Heart right ventricle (tissue), 16 donors: ENCODE measurements around the gene RPS6KA5. TPM values are rescaled to one million over a fixed set of nuclear protein-coding genes. Genes with fewer than 3 reads are reported as not detected.
"Not testable (repeated sequence)": the region's sequence is repeated elsewhere in the genome, so short reads cannot be mapped to it uniquely, and the experiment has no call there.

Experiments
- ATAC-seq, 8 donors: fragments of 200-7000 bp; cut with Tn5 transposase; one replicate each; pipeline ENCODE4 v1.9.1; 2020; ENCODE audit warnings: mild to moderate bottlenecking in 8 of 8, moderate library complexity in 8 of 8, moderate number of reproducible peaks in 1 of 8
- DNase-seq, 2 donors: peaks; one replicate each; pipeline ENCODE4 v3.0.0-alpha.2; 2020
- H3K27ac ChIP-seq, 10 donors: fragments of 200-600 bp; sonication (generic) in 2 of 10; one replicate each; pipeline versions ENCODE4 v1.5.0 to v1.8.0; 2020 to 2022; ENCODE audit warnings: mild to moderate bottlenecking in 3 of 10
- H3K27me3 ChIP-seq, 7 donors: fragments of 200-600 bp; one replicate each; pipeline ENCODE4 v1.8.0; 2021 to 2022; ENCODE audit warnings: mild to moderate bottlenecking in 2 of 7
- H3K36me3 ChIP-seq, 9 donors: fragments of 200-600 bp; sonication (generic) in 1 of 9; one replicate each; pipeline versions ENCODE4 v1.5.0 to v1.8.0; 2020 to 2022; ENCODE audit warnings: mild to moderate bottlenecking in 2 of 9
- H3K4me1 ChIP-seq, 9 donors: fragments of 200-600 bp; sonication (generic) in 1 of 9; one replicate each; pipeline versions ENCODE4 v1.5.0 to v1.8.0; 2020 to 2022; ENCODE audit warnings: mild to moderate bottlenecking in 4 of 9
- H3K4me3 ChIP-seq, 10 donors: fragments of 200-600 bp; sonication (generic) in 2 of 10; one replicate each; pipeline versions ENCODE4 v1.5.0 to v1.8.0; 2020 to 2022; ENCODE audit warnings: mild to moderate bottlenecking in 7 of 10, moderate library complexity in 2 of 10
- H3K9me3 ChIP-seq, 11 donors: fragments of 200-600 bp in 10 of 11; sonication (generic) in 2 of 11; one replicate each; pipeline versions ENCODE4 v1.5.0 to v1.8.0; 2013 to 2022; ENCODE audit warnings: mild to moderate bottlenecking in 2 of 11, control low read depth in 1 of 11, moderate library complexity in 1 of 11
- WGBS, 2 donors: extraction: QIAGEN DNeasy Blood & Tissue Kit; methylation state at CpG; one replicate each; pipeline ENCODE4 v1.1.7; 2013; ENCODE audit warnings: inconsistent platforms in 1 of 2; 5-methylcytosine and 5-hydroxymethylcytosine counted together
- intact Hi-C, 10 donors: fragments of 100-400 bp; cut with DNase I; formaldehyde crosslinking; loops; one replicate each; pipeline versions ENCODE4 v1.11.1 to v1.14.2; 2022
- polyA plus RNA-seq, 2 donors: library from polyadenylated mRNA; stranded (reverse); fragments of 200-250 nt; gene quantifications; one replicate each; pipeline ENCODE4 v1.2.3, GENCODE V29; 2013
- total RNA-seq, 10 donors: library from RNA; stranded (reverse); fragmentation: NEBNext Ultra II Directional in 3 of 10; extraction: Animal tissue kit (Norgen Biotek cat#: 25700) in 3 of 10; gene quantifications; one replicate each; pipeline versions ENCODE4 v1.2.1 to v1.2.4, GENCODE V29; 2021 to 2023
- TF ChIP-seq, protein P1 (sequence below), 9 donors: fragments of 200-600 bp; sonication (generic) in 2 of 9; IDR thresholded peaks; one replicate each; pipeline versions ENCODE4 v1.5.0 to v1.8.0; 2021 to 2022; ENCODE audit warnings: antibody characterized with exemption in 9 of 9, mild to moderate bottlenecking in 5 of 9, moderate library complexity in 1 of 9
- donor health status: Arrhythmogenic right ventricular cardiomyopathy.
- donor health status: ischemic (EF 13 %, LVEDD 7.1; RV severe dilation, severe dysfunction).
- donor health status: healthy with polysubstance abuse.
- donor health status: DM: no; HTN: yes; CAD: no.
- donor health status: DM: no; HTN: no; CAD: no.
- donor health status: ischemic (EF 25% LVEDD 6.9; RV normal size, moderate dysfunction).
- donor health status: ischemic (EF 25% LVEDD 5.7; RV mildly dilated, moderate dysfunction).
- donor health status: healthy.
- donor health status: DM: yes; HTN: yes; CAD: no.
- donor health status: Ischemic cardiomyopathy.
- donor health status: ischemic (EF 35%, LVEDD 5.7; RV mildly dilated, moderate dysfunction).
- donor health status: nonischemic (EF 11% LVEDD 7.7; RV severe dilation, severe dysfunction).
- donor health status: DM: yes; HTN: yes; CAD: no.
- donor health status: PGD.
- donor health status: ischemic (EF 29% LVEDD 5.4; RV normal size, mild dysfunction).
- donor health status: nonischemic (EF 23%, LVEDD 6.1; RV moderate dilation, normal function).

RPS6KA5 gene
- total and polyA plus RNA-seq, 12 donors, result 0.84 to 22.5 (median 9.2) TPM

GRCh38 chr14:90844321-90844720 lies 216.1 kb downstream of the RPS6KA5 start:
- DNase-seq, result no peak

DNA sequence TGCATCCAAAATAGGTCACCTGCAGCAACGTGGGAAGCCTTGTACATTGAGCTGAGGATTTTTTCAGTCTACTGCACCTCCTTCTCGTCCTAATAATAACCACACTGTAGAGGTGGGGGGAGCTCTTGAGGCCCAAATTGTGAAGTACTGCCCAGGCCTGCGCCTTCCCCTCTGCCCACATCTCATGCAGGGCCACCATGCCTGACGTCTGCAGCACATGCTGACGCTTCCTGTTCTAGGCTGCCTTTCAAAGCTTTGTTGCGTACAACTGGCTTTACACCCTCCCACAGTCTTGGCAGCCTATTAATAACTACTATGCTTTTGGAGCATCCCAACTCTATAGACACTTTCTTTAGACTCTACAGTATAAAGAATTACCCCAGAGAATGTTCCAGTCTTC lies 217.7 kb downstream of the RPS6KA5 start:
- H3K27ac ChIP-seq, result no peak overlapping the region
- peaks cover 0 to 31% (median 17%) of the 10 kb centered on the region in 9 donors for H3K4me1 ChIP-seq
- no peaks in the 10 kb centered on the region for H3K36me3 ChIP-seq
- 48 to 50% methylated on average over 6 of the region's 6 CpGs for WGBS, 2 donors
- H3K27me3 ChIP-seq, result no peaks in the 10 kb centered on the region
- TF ChIP-seq, protein P1, sequence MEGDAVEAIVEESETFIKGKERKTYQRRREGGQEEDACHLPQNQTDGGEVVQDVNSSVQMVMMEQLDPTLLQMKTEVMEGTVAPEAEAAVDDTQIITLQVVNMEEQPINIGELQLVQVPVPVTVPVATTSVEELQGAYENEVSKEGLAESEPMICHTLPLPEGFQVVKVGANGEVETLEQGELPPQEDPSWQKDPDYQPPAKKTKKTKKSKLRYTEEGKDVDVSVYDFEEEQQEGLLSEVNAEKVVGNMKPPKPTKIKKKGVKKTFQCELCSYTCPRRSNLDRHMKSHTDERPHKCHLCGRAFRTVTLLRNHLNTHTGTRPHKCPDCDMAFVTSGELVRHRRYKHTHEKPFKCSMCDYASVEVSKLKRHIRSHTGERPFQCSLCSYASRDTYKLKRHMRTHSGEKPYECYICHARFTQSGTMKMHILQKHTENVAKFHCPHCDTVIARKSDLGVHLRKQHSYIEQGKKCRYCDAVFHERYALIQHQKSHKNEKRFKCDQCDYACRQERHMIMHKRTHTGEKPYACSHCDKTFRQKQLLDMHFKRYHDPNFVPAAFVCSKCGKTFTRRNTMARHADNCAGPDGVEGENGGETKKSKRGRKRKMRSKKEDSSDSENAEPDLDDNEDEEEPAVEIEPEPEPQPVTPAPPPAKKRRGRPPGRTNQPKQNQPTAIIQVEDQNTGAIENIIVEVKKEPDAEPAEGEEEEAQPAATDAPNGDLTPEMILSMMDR (IDR thresholded peaks at IDR 0.05), result no peak
- DNase-seq, result no peak
- peak in 3 of 8 donors; percentile 19 to 32 (median 23) for ATAC-seq
- intact Hi-C loops, result no loop called here
- no peak overlapping the region for H3K4me3 ChIP-seq
- H3K9me3 ChIP-seq, result no peaks in the 10 kb centered on the region

More at GRCh38 chr14:90844321-90844720, 216.1 kb downstream of the RPS6KA5 start:
- Histone ChIP-seq H3K4me3 (no peak overlapping the region), H3K4me1 (peaks cover 0 to 17% (median 5%) of the 10 kb centered on the region in 9 donors), H3K27ac (no peak overlapping the region), H3K27me3 (no peaks in the 10 kb centered on the region), H3K9me3 (no peaks in the 10 kb centered on the region), H3K36me3 (no peaks in the 10 kb centered on the region)
- ATAC-seq, result no peak
- intact Hi-C loops, result no loop called here
- TF ChIP-seq, protein P1 (IDR thresholded peaks at IDR 0.05), result no peak
- 57 to 82% methylated on average over 3 of the region's 3 CpGs for WGBS, 2 donors

- intact Hi-C loops, H3K36me3 ChIP-seq, H3K27me3 ChIP-seq, ATAC-seq, H3K9me3 ChIP-seq, DNase-seq, H3K4me3 ChIP-seq: not testable (repeated sequence)
- peaks cover 0 to 32% (median 17%) of the 10 kb centered on the region in 9 donors for H3K4me1 ChIP-seq
- H3K27ac ChIP-seq, result peak overlapping the region in 3 of 10 donors; percentile 86 to 88 (median 86)
- 97 to 99% methylated on average over 4 of the region's 4 CpGs for WGBS, 2 donors
These were observed 219.8 kb downstream of the RPS6KA5 start for GRCh38 chr14:90840667-90841066.

DNA sequence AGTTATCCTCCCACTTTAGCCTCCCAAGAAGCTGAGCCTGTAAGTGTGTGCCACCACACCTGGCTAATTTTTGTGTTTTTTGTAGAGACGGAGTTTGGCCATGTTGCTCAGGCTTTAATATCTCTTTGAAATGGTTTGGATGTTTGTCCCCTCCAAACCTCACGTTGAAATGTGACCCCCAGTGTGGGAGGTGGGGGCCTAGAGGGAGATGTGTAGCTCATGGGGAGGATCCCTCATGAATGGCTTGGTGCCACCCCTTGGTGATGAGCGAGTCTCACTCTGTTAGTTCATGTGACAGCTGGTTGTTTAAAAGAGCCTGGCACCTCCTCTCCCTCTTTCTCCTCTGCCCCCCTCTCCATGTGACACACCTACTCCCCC lies 220.6 kb downstream of the RPS6KA5 start:
- Histone ChIP-seq H3K4me3 (peak overlapping the region in 2 of 10 donors; percentile 35 to 38), H3K9me3 (no peaks in the 10 kb centered on the region), H3K36me3 (no peaks in the 10 kb centered on the region), H3K27me3 (no peaks in the 10 kb centered on the region), H3K27ac (peak overlapping the region; percentile 71 to 88 (median 82)), H3K4me1 (peaks cover 0 to 32% (median 17%) of the 10 kb centered on the region in 9 donors)
- DNase-seq (no peak), ATAC-seq (no peak)
- TF ChIP-seq, protein P1 (IDR thresholded peaks at IDR 0.05), result no peak
- intact Hi-C loops, result no loop called here
- 89 to 92% methylated on average over 3 of the region's 3 CpGs for WGBS, 2 donors

DNA sequence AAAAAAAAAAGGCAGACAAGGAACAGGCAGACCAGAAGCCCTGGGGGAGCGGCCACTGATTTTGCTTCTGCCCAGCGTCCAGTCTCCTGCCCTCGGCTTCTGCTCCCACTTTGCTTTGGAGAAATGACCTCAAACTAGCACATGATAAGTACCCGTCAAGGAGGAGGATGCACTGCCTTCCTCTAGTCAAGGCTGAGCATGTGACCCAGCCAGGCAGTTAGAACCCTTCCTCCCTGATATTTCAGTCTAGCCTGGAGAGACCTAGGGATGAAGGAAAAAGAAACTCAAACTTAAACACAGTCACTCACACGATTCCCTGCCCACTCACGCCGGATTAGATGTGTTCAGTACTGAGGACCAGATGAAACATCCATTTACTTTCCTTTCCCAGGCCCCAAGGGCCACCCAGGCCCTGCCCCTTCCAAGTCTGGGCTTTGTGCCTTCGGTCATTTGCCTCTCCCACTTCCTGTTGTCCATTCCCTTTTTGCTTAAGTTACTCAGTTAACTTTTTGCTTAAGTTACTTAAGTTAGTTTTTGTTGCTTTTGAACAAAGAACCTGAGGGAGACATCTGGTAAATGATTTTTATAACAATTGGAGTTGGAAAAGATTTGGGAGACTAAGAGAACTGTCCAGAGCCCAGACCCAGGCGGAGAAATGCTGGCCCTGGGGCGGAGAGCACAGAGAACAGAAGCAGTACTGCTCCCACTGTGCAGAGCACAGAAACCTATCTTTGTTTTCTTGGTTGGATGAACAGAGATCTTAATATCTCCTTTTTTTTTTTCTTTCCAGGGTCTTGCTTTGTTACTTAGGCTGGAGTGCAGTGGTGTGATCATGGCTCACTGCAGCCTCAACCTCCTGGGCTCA lies 221.2 kb downstream of the RPS6KA5 start:
- peak overlapping the region; percentile 71 to 88 (median 82) for H3K27ac ChIP-seq
- peak; percentile 79 to 96 (median 93) for ATAC-seq
- H3K4me3 ChIP-seq, result peak overlapping the region in 8 of 10 donors; percentile 8 to 38 (median 27)
- H3K27me3 ChIP-seq, result no peaks in the 10 kb centered on the region
- no peaks in the 10 kb centered on the region for H3K36me3 ChIP-seq
- 36 to 57% methylated on average over 10 of the region's 10 CpGs for WGBS, 2 donors
- H3K4me1 ChIP-seq, result peaks cover 0 to 32% (median 17%) of the 10 kb centered on the region in 9 donors
- intact Hi-C loops, result no loop called here
- DNase-seq, result peak; percentile 62 to 81
- TF ChIP-seq, protein P1 (IDR thresholded peaks at IDR 0.05), result no peak
- no peaks in the 10 kb centered on the region for H3K9me3 ChIP-seq

DNA sequence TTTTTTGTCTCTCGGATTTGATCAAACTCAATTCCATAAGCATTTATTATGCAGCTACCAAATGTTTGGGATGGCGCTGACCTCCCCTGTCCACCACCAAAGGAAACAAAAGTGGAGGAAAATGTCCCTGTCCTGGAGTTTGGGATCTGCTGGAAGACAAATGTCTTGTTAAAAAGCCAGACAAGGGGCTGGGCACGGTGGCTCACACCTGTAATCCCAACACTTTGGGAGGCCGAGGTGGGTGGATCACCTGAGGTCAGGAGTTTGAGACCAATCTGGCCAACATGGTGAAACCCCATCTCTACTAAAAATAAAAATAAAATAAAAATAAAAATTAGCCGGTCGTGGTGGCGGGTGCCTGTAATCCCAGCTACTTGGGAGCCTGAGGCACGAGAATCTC lies 221.9 kb downstream of the RPS6KA5 start:
- DNase-seq, H3K9me3 ChIP-seq, H3K27me3 ChIP-seq, H3K36me3 ChIP-seq, intact Hi-C loops, ATAC-seq: not testable (repeated sequence)
- Histone ChIP-seq H3K27ac (peak overlapping the region; percentile 71 to 88 (median 82)), H3K4me1 (peaks cover 0 to 32% (median 17%) of the 10 kb centered on the region in 9 donors), H3K4me3 (peak overlapping the region in 7 of 10 donors; percentile 8 to 38 (median 31))
- 79 to 90% methylated on average over 8 of the region's 8 CpGs for WGBS, 2 donors
